Aorta (tissue), 5 donors: ENCODE measurements around the gene C19orf12. TPM values are rescaled to one million over a fixed set of nuclear protein-coding genes. Genes with fewer than 3 reads are reported as not detected.
"Not testable (repeated sequence)": the region's sequence is repeated elsewhere in the genome, so short reads cannot be mapped to it uniquely, and the experiment has no call there.

Experiments
- ATAC-seq: fragments of 200-7000 bp; cut with Tn5 transposase; one replicate; pipeline ENCODE4 v1.9.1; 2022; ENCODE audit warnings: moderate library complexity; ENCODE audit not compliant: low FRiP score
- DNase-seq, 2 donors: peaks; one replicate each; pipeline ENCODE4 v3.0.0-alpha.2; 2020
- H3K27ac ChIP-seq, 2 donors: one replicate each; pipeline ENCODE4 v1.5.1; 2013; ENCODE audit warnings: low read length in 2 of 2, mild to moderate bottlenecking in 2 of 2, moderate library complexity in 2 of 2, control low read depth in 1 of 2, inconsistent platforms in 1 of 2, low read depth in 1 of 2
- H3K27me3 ChIP-seq, 2 donors: one replicate each; pipeline ENCODE4 v1.6.1; 2013; ENCODE audit warnings: control low read depth in 1 of 2, low read length in 1 of 2, mild to moderate bottlenecking in 1 of 2, moderate library complexity in 1 of 2; ENCODE audit not compliant: insufficient read depth in 2 of 2, control insufficient read depth in 1 of 2
- H3K36me3 ChIP-seq, 2 donors: one replicate each; pipeline ENCODE4 v1.6.1; 2013; ENCODE audit warnings: control low read depth in 1 of 2, low read length in 1 of 2, mild to moderate bottlenecking in 1 of 2; ENCODE audit not compliant: insufficient read depth in 2 of 2, control insufficient read depth in 1 of 2
- H3K4me1 ChIP-seq, 2 donors: one replicate each; pipeline ENCODE4 v1.6.1; 2013; ENCODE audit warnings: low read length in 2 of 2, control low read depth in 1 of 2, mild to moderate bottlenecking in 1 of 2, moderate library complexity in 1 of 2; ENCODE audit not compliant: insufficient read depth in 2 of 2, control insufficient read depth in 1 of 2
- H3K4me3 ChIP-seq, 2 donors: one replicate each; pipeline ENCODE4 v1.5.1; 2013; ENCODE audit warnings: low read length in 2 of 2, control low read depth in 1 of 2, mild to moderate bottlenecking in 1 of 2
- H3K9me3 ChIP-seq: one replicate; pipeline ENCODE4 v1.6.1; 2013; ENCODE audit warnings: mild to moderate bottlenecking, low read length; ENCODE audit not compliant: control insufficient read depth
- WGBS, 2 donors: extraction: QIAGEN DNeasy Blood & Tissue Kit; methylation state at CpG; one replicate each; pipeline ENCODE4 v1.1.7; 2013; 5-methylcytosine and 5-hydroxymethylcytosine counted together
- intact Hi-C, 2 donors: fragments of 100-400 bp; cut with DNase I; formaldehyde crosslinking; loops; one replicate each; pipeline versions ENCODE4 v1.14.2 to v1.15.0; 2022
- polyA plus RNA-seq, 2 donors: library from polyadenylated mRNA; stranded (reverse); fragments of 200-250 nt; gene quantifications; one replicate each; pipeline ENCODE4 v1.2.3, GENCODE V29; 2013
- total RNA-seq, 2 donors: library from RNA; stranded (reverse); fragmentation: NEBNext Ultra II Directional; extraction: Animal tissue kit (Norgen Biotek cat#: 25700); gene quantifications; one replicate each; pipeline ENCODE4 v1.2.1, GENCODE V29; 2021
- donor health status: healthy with polysubstance abuse.
- donor health status: Bipolar disorder and iron deficiency.
- donor health status: DM: no; HTN: no; CAD: no.
- donor health status: DM: no; HTN: no; CAD: no.
- donor health status: DM: yes; HTN: yes; CAD: no.

C19orf12 gene
- total and polyA plus RNA-seq, 4 donors: 14.3 to 32.8 (median 22.9) TPM

GRCh38 chr19:29671026-29671392 lies 44.1 kb downstream of the C19orf12 start:
- H3K9me3 ChIP-seq, ATAC-seq, H3K27me3 ChIP-seq, H3K4me1 ChIP-seq, DNase-seq, H3K4me3 ChIP-seq, H3K27ac ChIP-seq, intact Hi-C loops: not testable (repeated sequence)
- WGBS, 2 donors: 75 to 78% methylated on average over 6 of the region's 6 CpGs
- peaks cover 0 to 16% of the 10 kb centered on the region in 2 donors for H3K36me3 ChIP-seq

GRCh38 chr19:29670255-29670654 lies 44.8 kb downstream of the C19orf12 start:
- Histone ChIP-seq H3K4me3 (no peak overlapping the region), H3K4me1 (no peaks in the 10 kb centered on the region), H3K27me3 (no peaks in the 10 kb centered on the region), H3K27ac (no peak overlapping the region), H3K9me3 (no peaks in the 10 kb centered on the region), H3K36me3 (peaks cover 0 to 13% of the 10 kb centered on the region in 2 donors)
- WGBS, 2 donors: 90 to 93% methylated on average over 5 of the region's 5 CpGs
- intact Hi-C loops: no loop called here
- DNase-seq: no peak
- ATAC-seq: no peak

GRCh38 chr19:29668746-29669609 lies 46.1 kb downstream of the C19orf12 start:
- 85 to 87% methylated on average over 13 of the region's 13 CpGs for WGBS, 2 donors
- H3K9me3 ChIP-seq: no peaks in the 10 kb centered on the region
- ATAC-seq (no peak), DNase-seq (no peak)
- H3K27me3 ChIP-seq: no peaks in the 10 kb centered on the region
- no peak overlapping the region for H3K27ac ChIP-seq
- no peak overlapping the region for H3K4me3 ChIP-seq
- peaks cover 0 to 2% of the 10 kb centered on the region in 2 donors for H3K36me3 ChIP-seq
- intact Hi-C loops: loop anchor here in 1 of 2 donors (5.0 kb wide), 1 partner anchor 57 kb away; no protein-coding TSS in a partner anchor
- peaks cover 0 to 2% of the 10 kb centered on the region in 2 donors for H3K4me1 ChIP-seq

GRCh38 chr19:29667901-29668341 lies 47.1 kb downstream of the C19orf12 start:
- no peaks in the 10 kb centered on the region for H3K36me3 ChIP-seq
- DNase-seq (no peak), ATAC-seq (no peak)
- WGBS, 2 donors: 69 to 75% methylated on average over 7 of the region's 7 CpGs
- H3K27ac ChIP-seq: peak overlapping the region in 1 of 2 donors; percentile 10
- H3K9me3 ChIP-seq: no peaks in the 10 kb centered on the region
- H3K4me3 ChIP-seq: no peak overlapping the region
- H3K27me3 ChIP-seq: no peaks in the 10 kb centered on the region
- peaks cover 0 to 2% of the 10 kb centered on the region in 2 donors for H3K4me1 ChIP-seq
- intact Hi-C loops: loop anchor here (2.0 to 5.0 kb wide), 2 partner anchors 13 to 56 kb away; no protein-coding TSS in a partner anchor

- Histone ChIP-seq H3K9me3 (no peaks in the 10 kb centered on the region), H3K27ac (peak overlapping the region in 1 of 2 donors; percentile 92), H3K4me3 (no peak overlapping the region), H3K36me3 (no peaks in the 10 kb centered on the region), H3K27me3 (no peaks in the 10 kb centered on the region), H3K4me1 (peaks cover 0 to 2% of the 10 kb centered on the region in 2 donors)
- intact Hi-C loops: loop anchor here (2.0 to 5.0 kb wide), 2 partner anchors 13 to 55 kb away; no protein-coding TSS in a partner anchor
- DNase-seq: no peak
- ATAC-seq: no peak
- 54 to 63% methylated on average over 11 of the region's 11 CpGs for WGBS, 2 donors
These were observed 47.7 kb downstream of the C19orf12 start for GRCh38 chr19:29667387-29667783.

- H3K4me1 ChIP-seq: peaks cover 0 to 2% of the 10 kb centered on the region in 2 donors
- no peaks in the 10 kb centered on the region for H3K27me3 ChIP-seq
- intact Hi-C loops: loop anchor here (2.0 to 5.0 kb wide), 2 partner anchors 14 to 54 kb away; no protein-coding TSS in a partner anchor
- no peaks in the 10 kb centered on the region for H3K36me3 ChIP-seq
- 7% methylated on average over 19 to 20 of the region's 20 CpGs for WGBS, 2 donors
- DNase-seq (peak in 1 of 2 donors; percentile 89), ATAC-seq (peak; percentile 61)
- peak overlapping the region; percentile 1 to 57 for H3K4me3 ChIP-seq
- peak overlapping the region; percentile 60 to 92 for H3K27ac ChIP-seq
- H3K9me3 ChIP-seq: no peaks in the 10 kb centered on the region
These were observed 48.3 kb downstream of the C19orf12 start for GRCh38 chr19:29666578-29667386.

- 1 to 2% methylated on average over 29 to 30 of the region's 30 CpGs for WGBS, 2 donors
- Histone ChIP-seq H3K36me3 (no peaks in the 10 kb centered on the region), H3K4me1 (peaks cover 0 to 2% of the 10 kb centered on the region in 2 donors), H3K9me3 (no peaks in the 10 kb centered on the region), H3K4me3 (peak overlapping the region; percentile 57 to 80), H3K27me3 (no peaks in the 10 kb centered on the region), H3K27ac (peak overlapping the region; percentile 60 to 92)
- peak; percentile 85 to 89 for DNase-seq
- ATAC-seq: peak; percentile 77
- intact Hi-C loops: loop anchor here (2.0 to 5.0 kb wide), 2 partner anchors 15 to 54 kb away; no protein-coding TSS in a partner anchor
These were observed 49.1 kb downstream of the C19orf12 start for GRCh38 chr19:29665826-29666577.
